HG03139 (cell line): ENCODE measurements around the gene ATP13A3.

ENCODE experiments used
- ATAC-seq: cut with Tn5 transposase; IDR thresholded peaks from one replicate; pipeline ENCODE4 v1.9.1; 2021; ENCODE audit not compliant: unreplicated experiment

Gene ATP13A3

GRCh38 chr3:194446172-194446571 is 40.6 kb downstream of the ATP13A3 start:
- no peak for ATAC-seq

GRCh38 chr3:194443901-194444300 is 42.9 kb downstream of the ATP13A3 start:
- no peak for ATAC-seq

GRCh38 chr3:194440756-194441155 is 46.0 kb downstream of the ATP13A3 start:
- ATAC-seq: no peak

GRCh38 chr3:194439881-194440550 is 46.8 kb downstream of the ATP13A3 start:
- no peak for ATAC-seq

- no peak for ATAC-seq
Observed at GRCh38 chr3:194434503-194434902, 52.3 kb downstream of the ATP13A3 start.

GRCh38 chr3:194431554-194431953 is 55.2 kb downstream of the ATP13A3 start:
- no peak for ATAC-seq

GRCh38 chr3:194425399-194425798 is 61.4 kb downstream of the ATP13A3 start:
- no peak for ATAC-seq

GRCh38 chr3:194424953-194425352 is 61.8 kb downstream of the ATP13A3 start:
- ATAC-seq: no peak

- ATAC-seq: no peak
Observed at GRCh38 chr3:194424373-194424772, 62.4 kb downstream of the ATP13A3 start.

GRCh38 chr3:194423317-194423716 is 63.5 kb downstream of the ATP13A3 start:
- ATAC-seq: no peak

GRCh38 chr3:194422188-194422587 is 64.6 kb downstream of the ATP13A3 start:
- ATAC-seq: no peak

- ATAC-seq: no peak
Observed at GRCh38 chr3:194418671-194419070, 68.1 kb downstream of the ATP13A3 start.

GRCh38 chr3:194407423-194407822 is 79.4 kb downstream of the ATP13A3 start:
- no peak for ATAC-seq

GRCh38 chr3:194405766-194406165 is 81.0 kb downstream of the ATP13A3 start:
- no peak for ATAC-seq

GRCh38 chr3:194404365-194405140 is 82.2 kb downstream of the ATP13A3 start:
- no peak for ATAC-seq

GRCh38 chr3:194401868-194402329 is 84.9 kb downstream of the ATP13A3 start:
- no peak for ATAC-seq

GRCh38 chr3:194401346-194401745 is 85.5 kb downstream of the ATP13A3 start:
- ATAC-seq: no peak

GRCh38 chr3:194399874-194400411 is 86.9 kb downstream of the ATP13A3 start:
- ATAC-seq: no peak

GRCh38 chr3:194399166-194399565 is 87.6 kb downstream of the ATP13A3 start, which contains the start of gene GP5:
GP5 (minus strand) TSS chr3:194399266; CDS start chr3:194398282, 984 bp downstream.
- ATAC-seq: no peak

GRCh38 chr3:194397757-194398312 is 89.0 kb downstream of the ATP13A3 start:
- no peak for ATAC-seq

- ATAC-seq: no peak
Observed at GRCh38 chr3:194396859-194397756, 89.7 kb downstream of the ATP13A3 start.
